HG03139 (cell line): ENCODE data around the gene DNAH17.

Source experiments
- ATAC-seq: cut with Tn5 transposase; IDR thresholded peaks from one replicate; pipeline ENCODE4 v1.9.1; 2021; ENCODE audit not compliant: unreplicated experiment

The DNAH17 gene

GRCh38 chr17:78434455-78435329, 142.5 kb downstream of the DNAH17 start:
- no peak for ATAC-seq

- no peak for ATAC-seq
These were observed 143.3 kb downstream of the DNAH17 start for GRCh38 chr17:78433780-78434335.

DNA sequence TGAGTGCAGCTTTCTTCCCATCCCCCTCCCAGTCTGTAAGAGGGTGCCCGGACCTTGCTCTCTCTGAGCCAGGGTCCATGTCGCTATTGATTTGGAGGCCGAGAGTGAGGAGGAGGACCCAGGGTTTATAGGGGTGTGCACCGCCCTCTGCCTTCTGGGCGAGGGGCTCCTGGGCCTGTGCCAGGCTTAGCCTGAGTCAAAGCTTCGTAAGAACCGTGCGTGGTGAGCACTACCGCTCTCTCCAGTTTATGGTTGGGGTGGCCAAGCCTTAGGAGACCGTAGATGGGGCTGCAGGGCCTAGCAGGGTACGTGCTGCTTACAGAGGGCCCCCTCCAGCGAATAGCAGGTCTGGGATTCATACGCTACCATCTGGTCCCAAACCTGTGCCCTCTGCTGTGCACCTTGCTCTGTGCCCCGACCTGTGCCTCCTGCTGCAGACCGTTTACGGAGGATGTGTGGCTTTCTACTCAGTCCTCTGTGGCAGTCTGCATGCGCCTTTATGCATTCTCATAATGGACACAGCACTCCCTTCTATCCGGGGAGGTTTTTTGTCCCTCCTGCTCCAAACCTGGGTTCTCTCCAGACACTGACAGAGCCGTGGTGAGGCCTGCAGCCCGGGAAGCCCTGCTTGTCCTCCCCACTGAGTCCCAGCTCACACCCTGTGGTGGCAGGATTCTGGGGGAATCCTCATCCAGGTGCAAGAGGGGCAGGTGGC, 144.0 kb downstream of the DNAH17 start:
- no peak for ATAC-seq

- ATAC-seq = no peak
These were observed 144.8 kb downstream of the DNAH17 start for GRCh38 chr17:78432226-78433012.

DNA sequence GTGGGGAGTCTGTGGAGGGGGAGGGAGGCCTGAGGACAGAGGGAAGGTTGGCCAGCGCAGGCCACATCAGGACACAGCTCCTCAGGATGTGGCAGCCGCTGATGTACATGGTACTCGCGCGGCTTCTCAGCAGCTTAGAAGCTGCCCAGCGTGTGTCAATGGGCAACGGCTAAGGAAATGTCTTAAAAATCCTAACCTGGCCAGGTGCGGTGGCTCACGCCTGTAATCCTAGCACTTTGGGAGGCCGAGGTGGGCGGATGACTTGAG, 145.6 kb downstream of the DNAH17 start:
- no peak for ATAC-seq

- no peak for ATAC-seq
These were observed 146.1 kb downstream of the DNAH17 start for GRCh38 chr17:78430892-78431691.

GRCh38 chr17:78429618-78429995, 147.6 kb downstream of the DNAH17 start:
- ATAC-seq = no peak

- ATAC-seq = no peak
These were observed 148.2 kb downstream of the DNAH17 start for GRCh38 chr17:78428836-78429617.

DNA sequence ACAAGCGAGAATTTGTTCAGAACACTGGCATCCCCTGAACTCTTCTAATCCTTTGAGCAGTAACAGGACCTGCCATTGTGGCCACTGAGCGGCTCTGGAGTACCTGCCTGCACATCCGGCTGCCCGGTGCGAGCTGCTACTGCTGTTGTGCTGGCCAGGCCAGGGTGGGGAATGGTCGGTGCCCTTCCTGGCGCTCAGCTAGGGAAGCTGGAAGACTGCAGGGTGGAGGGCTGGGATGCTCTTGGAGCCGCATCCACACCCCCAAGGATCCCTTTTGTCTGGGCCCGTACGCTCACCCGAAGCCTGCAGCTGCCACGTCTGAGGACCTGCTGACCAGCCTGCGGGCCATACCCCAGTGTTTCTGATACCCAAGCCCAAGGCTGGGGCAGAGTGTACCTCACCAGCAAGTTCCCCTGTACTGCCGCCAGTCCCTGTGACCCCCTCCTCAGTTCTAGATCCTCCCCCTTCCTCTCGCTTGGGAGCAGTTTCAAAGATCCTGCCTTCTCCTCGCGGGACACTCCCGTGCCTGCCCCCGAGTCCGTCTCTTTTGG, 149.1 kb downstream of the DNAH17 start:
- no peak for ATAC-seq

DNA sequence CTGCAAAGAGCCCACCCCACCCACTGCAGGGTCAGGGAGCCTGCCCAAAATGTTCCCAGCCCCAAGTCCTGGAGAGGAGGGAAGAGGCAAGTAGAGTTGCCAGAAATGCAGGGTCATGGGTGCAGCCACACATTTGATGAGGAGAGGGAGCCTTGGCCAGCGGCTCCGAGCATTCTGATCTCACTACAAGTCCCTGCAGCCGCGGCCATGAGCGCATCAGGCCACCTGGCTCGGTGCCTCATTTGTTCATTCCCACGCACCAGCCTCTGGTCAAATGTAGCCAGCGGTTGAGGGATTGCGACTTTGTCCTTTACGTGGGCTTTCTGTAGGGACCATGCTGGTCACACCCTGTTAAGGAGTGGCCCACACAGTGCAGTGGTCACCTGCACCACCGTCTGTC, 150.1 kb downstream of the DNAH17 start:
- ATAC-seq = no peak

- no peak for ATAC-seq
These were observed 150.8 kb downstream of the DNAH17 start for GRCh38 chr17:78426293-78426879.

- no peak for ATAC-seq
These were observed 151.8 kb downstream of the DNAH17 start for GRCh38 chr17:78425429-78425828.

- ATAC-seq = no peak
These were observed 153.1 kb downstream of the DNAH17 start for GRCh38 chr17:78423961-78424675.

GRCh38 chr17:78422872-78423588, 154.2 kb downstream of the DNAH17 start:
- no peak for ATAC-seq

DNA sequence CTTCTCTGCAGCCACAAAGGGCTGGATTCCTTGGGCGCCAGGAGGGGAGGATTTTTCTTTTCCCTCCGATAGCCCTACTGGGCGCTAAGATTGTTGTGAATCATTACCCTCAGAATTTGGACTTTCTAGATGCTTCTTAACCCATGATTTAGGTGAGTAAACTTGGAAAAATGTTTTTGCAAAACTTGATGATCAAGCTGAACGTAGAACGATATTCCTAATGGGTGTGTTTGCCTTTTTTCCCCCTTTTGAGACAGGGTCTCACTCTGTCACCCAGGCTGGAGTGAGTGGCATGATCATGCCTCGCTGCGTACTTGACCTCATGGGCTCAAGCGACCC, 155.0 kb downstream of the DNAH17 start:
- no peak for ATAC-seq

- ATAC-seq = no peak
These were observed 155.5 kb downstream of the DNAH17 start for GRCh38 chr17:78421534-78422266.

- ATAC-seq = no peak
These were observed 156.1 kb downstream of the DNAH17 start for GRCh38 chr17:78421084-78421533.
